ENCODE measurements around the gene NEURL1B. TPM values are rescaled to one million over a fixed set of nuclear protein-coding genes. Genes with fewer than 3 reads are reported as not detected.

Gene NEURL1B
- polyA plus RNA-seq, 2 of the 4 experiments (the other 2 are of a cell fraction), result 0.89 to 2.1 TPM

GRCh38 chr5:172593721-172594235 is 47.3 kb upstream of the NEURL1B start:
- ChIA-PET CTCF (no interaction called here), POLR2A (no interaction called here)
- H3K4me3 ChIP-seq, result no peak overlapping the region
- no peaks in the 10 kb centered on the region for H3K4me1 ChIP-seq
- no peak for TF ChIP-seq PBX3 (IDR thresholded peaks at IDR 0.05)
- no peak for TF ChIP-seq CHD4 (IDR thresholded peaks at IDR 0.05; ENCODE audit: borderline replicate concordance)
- TF ChIP-seq SMC3 (IDR thresholded peaks at IDR 0.05), result no peak
- TF ChIP-seq ATOH8 (CRISPR knock-in tag; IDR thresholded peaks at IDR 0.05; ENCODE audit: low read depth), result no peak
- no peak for TF ChIP-seq GATA3 (IDR thresholded peaks at IDR 0.05; ENCODE audit: borderline replicate concordance)
- H3K27ac ChIP-seq, result no peak overlapping the region
- ATAC-seq (no peak), FAIRE-seq (no peak), DNase-seq (ENCODE audit: low read depth in 1 of 2, low spot score in 1 of 2) (no peak)
- WGBS (ENCODE audit: missing lambda C conversion rate), result 91% methylated on average over 8 of the region's 8 CpGs
- H3K4me2 ChIP-seq, result no peak overlapping the region
- H3K9me3 ChIP-seq, result no peaks in the 10 kb centered on the region

GRCh38 chr5:172594431-172594830 is 46.6 kb upstream of the NEURL1B start:
- no peak for FAIRE-seq

GRCh38 chr5:172594867-172595466 is 46.1 kb upstream of the NEURL1B start:
- POLR2A ChIA-PET, result no interaction called here
- CTCF ChIA-PET, result interaction anchor here (0.6 to 1.4 kb wide), 2 partner anchors 102 to 788 kb away, joined by 3 read pairs; no protein-coding TSS in a partner anchor
- Histone ChIP-seq H3K9me3 (no peaks in the 10 kb centered on the region), H3K27ac (no peak overlapping the region), H3K4me3 (no peak overlapping the region), H3K4me2 (no peak overlapping the region), H3K4me1 (no peaks in the 10 kb centered on the region)
- no peak for FAIRE-seq
- no peak for DNase-seq (ENCODE audit: low read depth in 1 of 2, low spot score in 1 of 2)
- WGBS (ENCODE audit: missing lambda C conversion rate), result 65% methylated on average over 9 of the region's 9 CpGs
- peak in 1 of 2 experiments; percentile 46; a peak in 2 of 6 replicates for ATAC-seq
- no peak for TF ChIP-seq HEYL (CRISPR knock-in tag; IDR thresholded peaks at IDR 0.05)
- no peak for TF ChIP-seq PBX3 (IDR thresholded peaks at IDR 0.05)
- no peak for TF ChIP-seq RCOR1 (IDR thresholded peaks at IDR 0.05; ENCODE audit: low read depth, low read length)
- no peak for TF ChIP-seq MAFK (IDR thresholded peaks at IDR 0.05; ENCODE audit: partially characterized antibody)
- TF ChIP-seq EHMT2 (IDR thresholded peaks at IDR 0.05; ENCODE audit: low read depth), result no peak
- TF ChIP-seq TFCP2L1 (CRISPR knock-in tag; IDR thresholded peaks at IDR 0.05), result no peak
- TF ChIP-seq E2F6 (IDR thresholded peaks at IDR 0.05; ENCODE audit: borderline replicate concordance, low read depth), result no peak
- no peak for TF ChIP-seq CBX8 (IDR thresholded peaks at IDR 0.05)

More at GRCh38 chr5:172594431-172594830, 46.6 kb upstream of the NEURL1B start:
- Histone ChIP-seq H3K4me3 (no peak overlapping the region), H3K4me1 (no peaks in the 10 kb centered on the region), H3K4me2 (no peak overlapping the region), H3K27ac (no peak overlapping the region), H3K9me3 (no peaks in the 10 kb centered on the region)
- ATAC-seq (no peak), DNase-seq (ENCODE audit: low read depth in 1 of 2, low spot score in 1 of 2) (no peak)
- CTCF ChIA-PET, result no interaction called here
- TF ChIP-seq ZC3H11A (IDR thresholded peaks at IDR 0.05) (no peak), POLR2AphosphoS2 (conservative IDR thresholded peaks at IDR 0.05; ENCODE audit: low read length) (no peak), MAFK (IDR thresholded peaks at IDR 0.05; ENCODE audit: partially characterized antibody) (no peak), GATA3 (IDR thresholded peaks at IDR 0.05; ENCODE audit: borderline replicate concordance) (no peak), HOXA7 (CRISPR knock-in tag; IDR thresholded peaks at IDR 0.05) (no peak), ZSCAN20 (CRISPR knock-in tag; IDR thresholded peaks at IDR 0.05) (no peak), CEBPB (IDR thresholded peaks at IDR 0.05) (no peak), CBX8 (IDR thresholded peaks at IDR 0.05) (no peak), NR3C1 (IDR thresholded peaks at IDR 0.05) (no peak)
- WGBS (ENCODE audit: missing lambda C conversion rate), result 76% methylated on average over 8 of the region's 8 CpGs
- POLR2A ChIA-PET, result no interaction called here

Data from A549 (cell line).